SH-SY5Y (cell line): ENCODE results near the gene TTC13.

Experiments used
- GATA2 ChIP-seq: IDR thresholded peaks from 2 replicates; pipeline ENCODE4 v1.6.1; 2011; ENCODE audit warnings: mild to moderate bottlenecking, low read depth, low read length
- GATA3 ChIP-seq: IDR thresholded peaks from 2 replicates; pipeline ENCODE4 v1.6.1; 2011; ENCODE audit warnings: low read depth, mild to moderate bottlenecking, low read length, moderate library complexity

DNA sequence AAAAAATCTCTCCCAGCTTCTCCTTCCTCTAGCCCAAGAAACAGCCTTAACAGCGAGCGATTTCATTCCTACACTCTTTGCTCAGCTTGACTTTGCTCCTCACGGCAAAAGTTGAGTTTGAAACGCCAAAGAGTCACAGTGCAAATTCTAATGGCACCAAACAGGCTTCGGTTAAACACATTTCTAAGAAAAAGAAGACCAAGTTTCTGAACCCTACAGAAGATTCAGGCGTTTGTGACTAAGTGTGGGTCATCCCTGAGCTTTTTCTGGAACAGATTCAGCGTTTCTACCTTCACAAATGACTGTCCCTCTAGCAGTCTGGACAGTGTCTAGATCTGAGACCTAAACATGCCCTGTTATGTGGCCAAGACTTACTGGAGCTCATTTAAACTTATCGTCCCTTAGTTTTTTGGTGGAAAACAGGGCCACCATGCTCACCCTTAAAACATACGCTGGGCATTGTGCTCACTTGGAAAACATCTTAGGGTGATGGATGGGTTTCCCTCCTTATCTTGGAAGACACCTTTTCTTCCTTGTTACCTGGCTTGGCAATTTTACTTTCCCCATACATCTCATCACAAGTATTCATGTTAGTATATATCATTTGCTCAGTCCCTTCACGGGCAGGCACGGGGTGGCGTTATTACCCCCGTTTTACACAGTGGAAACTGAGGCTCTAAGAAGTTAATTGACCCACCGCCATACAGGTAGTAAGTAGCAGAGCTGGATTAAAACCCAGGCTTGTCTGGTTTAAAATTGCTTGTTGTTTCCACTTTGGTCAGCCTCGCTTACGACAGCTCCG is 111.4 kb downstream of the TTC13 start:
- TF ChIP-seq GATA2 (no peak), GATA3 (no peak)
